ENCODE data around the gene C1QBP.
"Not testable (repeated sequence)": the region's sequence is repeated elsewhere in the genome, so short reads cannot be mapped to it uniquely, and the experiment has no call there.

Gene C1QBP

DNA sequence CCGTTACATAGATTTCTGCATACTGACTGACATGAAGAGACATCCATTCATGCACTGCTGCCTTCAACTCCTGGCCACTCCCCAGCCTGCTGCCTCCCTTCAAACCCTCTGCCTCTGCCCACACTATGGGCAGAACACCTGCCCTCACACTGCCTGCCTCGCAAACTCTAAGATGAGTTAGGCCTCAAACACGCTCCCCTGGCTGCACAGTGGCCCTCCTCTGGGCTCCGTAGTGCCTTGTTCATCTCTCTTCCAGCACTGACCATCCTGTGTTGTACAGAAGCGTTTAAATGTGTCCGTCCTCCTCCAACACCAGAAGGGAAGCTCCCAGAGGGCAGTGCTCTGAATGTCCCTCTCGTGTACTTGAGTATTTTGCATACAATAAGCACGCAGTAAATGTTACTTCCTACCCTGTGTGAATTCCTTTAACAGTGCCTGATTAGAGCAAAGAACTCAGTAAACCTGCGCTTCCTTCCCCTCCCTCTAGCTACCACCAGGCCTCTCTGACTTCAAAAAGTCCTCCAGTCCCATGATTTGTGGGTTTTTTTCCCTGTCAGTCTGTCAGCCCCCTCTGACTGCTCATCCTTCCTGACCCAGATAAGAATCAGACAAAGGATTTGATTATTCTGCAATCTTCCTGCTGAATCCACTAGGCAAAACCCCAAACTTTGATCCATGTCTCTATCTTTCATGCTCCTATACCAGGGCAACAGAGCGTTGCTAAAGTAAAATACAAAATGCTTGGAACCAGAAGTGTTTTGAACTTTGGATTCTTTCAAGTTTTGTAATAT is 26.0 kb upstream of the C1QBP start:
- no peak for TF ChIP-seq GATA1 (IDR thresholded peaks at IDR 0.05; ENCODE audit: low read depth, low read length)
- no peak for TF ChIP-seq POLR2A (IDR thresholded peaks at IDR 0.05; ENCODE audit: low read length)
- DNase-seq = no peak

DNA sequence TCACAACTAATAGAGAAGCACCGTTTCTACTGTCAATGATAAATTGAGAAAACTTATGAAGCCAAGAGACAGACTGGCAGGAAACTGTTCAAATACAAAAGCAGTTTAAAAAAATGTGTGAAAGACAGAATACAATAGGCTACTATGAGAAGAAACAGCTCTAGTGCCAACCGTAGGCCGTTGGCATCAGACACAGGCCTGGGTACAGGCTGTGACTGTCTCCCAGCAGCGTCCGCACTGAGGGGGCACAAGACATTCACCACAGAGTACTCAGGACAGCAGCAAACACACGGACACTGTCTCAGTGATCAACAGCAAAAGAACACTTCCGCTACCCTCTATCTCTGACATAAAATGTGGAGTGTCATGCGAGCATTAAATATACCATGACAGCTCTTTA is 7.8 kb upstream of the C1QBP start:
- no peak for TF ChIP-seq GATA1 (IDR thresholded peaks at IDR 0.05; ENCODE audit: low read depth, low read length)
- no peak for TF ChIP-seq POLR2A (IDR thresholded peaks at IDR 0.05; ENCODE audit: low read length)
- DNase-seq = no peak

DNA sequence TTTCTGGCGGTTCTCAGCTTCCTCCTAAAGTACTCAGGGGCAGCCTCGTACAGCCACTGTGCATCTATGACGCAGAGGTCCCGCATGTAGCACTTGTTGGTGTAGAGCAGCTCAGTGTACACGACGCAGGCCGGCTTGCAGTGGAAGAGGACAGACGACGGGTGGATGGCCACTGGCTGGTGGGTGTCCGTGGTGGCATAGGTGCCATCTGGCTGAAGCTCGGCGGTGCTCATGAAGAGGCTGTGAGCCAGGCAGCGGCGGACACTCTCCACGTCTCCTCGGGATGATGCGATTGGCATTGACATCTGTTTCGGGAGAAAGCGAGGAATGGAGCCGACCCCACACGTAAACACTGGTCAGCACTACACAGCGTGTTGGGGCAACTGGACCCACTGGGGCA is 5.3 kb upstream of the C1QBP start:
- no peak for TF ChIP-seq POLR2A (IDR thresholded peaks at IDR 0.05; ENCODE audit: low read length)
- TF ChIP-seq GATA1 (IDR thresholded peaks at IDR 0.05; ENCODE audit: low read depth, low read length) = no peak
- DNase-seq = no peak

DNA sequence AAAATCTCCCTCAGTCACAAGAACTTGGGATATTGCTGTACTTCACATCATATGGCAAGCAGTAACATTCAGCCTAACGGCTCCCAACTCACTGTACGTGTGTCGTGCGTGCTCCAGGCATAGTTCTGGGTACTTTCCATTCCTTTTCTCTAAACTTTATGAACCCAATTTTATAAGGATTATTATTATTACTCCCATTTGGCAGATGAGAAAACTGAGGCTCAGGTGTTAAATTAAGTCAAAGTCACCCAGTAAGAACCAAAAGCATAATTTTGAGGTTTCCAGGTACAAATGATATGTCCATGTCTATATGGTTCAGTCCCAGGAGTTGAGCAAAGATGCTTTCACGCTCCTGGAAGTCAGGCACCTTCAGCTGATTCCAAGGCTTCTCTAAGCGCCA is 4.8 kb upstream of the C1QBP start:
- DNase-seq = no peak
- TF ChIP-seq POLR2A (IDR thresholded peaks at IDR 0.05; ENCODE audit: low read length) (no peak), GATA1 (IDR thresholded peaks at IDR 0.05; ENCODE audit: low read depth, low read length) (no peak)

DNA sequence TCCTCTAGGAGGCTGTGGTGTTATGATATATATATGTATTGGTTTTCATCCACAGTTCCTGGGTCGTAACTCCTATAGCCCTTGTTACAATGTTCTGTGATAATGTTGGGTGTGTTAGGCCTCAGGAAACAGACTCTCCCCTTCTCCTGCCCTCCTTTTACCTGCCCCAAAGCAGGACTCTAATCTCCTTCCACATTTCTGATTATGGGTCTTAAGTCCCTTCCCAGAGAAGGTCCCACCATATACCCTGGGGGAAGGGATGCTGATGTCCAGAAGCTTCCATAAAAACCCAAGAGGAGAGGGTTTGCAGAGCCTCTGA is 450 bp upstream of the C1QBP start:
- no peak for DNase-seq
- no peak for TF ChIP-seq POLR2A (IDR thresholded peaks at IDR 0.05; ENCODE audit: low read length)
- TF ChIP-seq GATA1 (IDR thresholded peaks at IDR 0.05; ENCODE audit: low read depth, low read length) = no peak

DNA sequence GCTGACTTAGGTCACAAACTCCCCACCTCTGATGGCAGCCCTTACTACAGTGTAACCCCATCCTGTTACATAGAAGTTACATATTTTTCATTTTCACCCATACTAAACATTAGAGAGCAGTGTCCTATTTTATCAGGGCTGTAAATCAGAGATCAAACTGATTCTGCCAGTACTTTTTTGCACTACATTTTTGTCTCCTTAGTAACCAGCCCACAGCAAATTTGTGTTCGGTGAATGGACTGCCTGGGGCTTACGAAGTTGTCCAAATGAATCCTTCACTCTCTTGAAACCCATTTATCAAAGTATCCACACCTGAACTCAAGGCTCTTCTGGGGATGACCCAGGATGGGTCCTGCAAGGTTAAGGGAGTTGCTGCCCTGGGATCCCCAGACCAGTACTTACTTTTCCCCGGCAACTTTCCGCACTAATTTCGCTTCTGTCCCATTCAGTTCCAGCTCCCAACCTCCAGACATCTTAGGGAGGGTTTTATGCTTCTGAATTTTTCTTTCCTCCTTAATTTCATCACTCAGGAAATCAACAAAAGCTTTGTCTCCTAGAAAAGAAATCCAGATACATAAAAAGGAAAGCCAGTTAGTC is 1.1 kb downstream of the C1QBP start:
- peak; percentile 19 to 34 for DNase-seq
- TF ChIP-seq GATA1 (IDR thresholded peaks at IDR 0.05; ENCODE audit: low read depth, low read length) (no peak), POLR2A (IDR thresholded peaks at IDR 0.05; ENCODE audit: low read length) (no peak)

DNA sequence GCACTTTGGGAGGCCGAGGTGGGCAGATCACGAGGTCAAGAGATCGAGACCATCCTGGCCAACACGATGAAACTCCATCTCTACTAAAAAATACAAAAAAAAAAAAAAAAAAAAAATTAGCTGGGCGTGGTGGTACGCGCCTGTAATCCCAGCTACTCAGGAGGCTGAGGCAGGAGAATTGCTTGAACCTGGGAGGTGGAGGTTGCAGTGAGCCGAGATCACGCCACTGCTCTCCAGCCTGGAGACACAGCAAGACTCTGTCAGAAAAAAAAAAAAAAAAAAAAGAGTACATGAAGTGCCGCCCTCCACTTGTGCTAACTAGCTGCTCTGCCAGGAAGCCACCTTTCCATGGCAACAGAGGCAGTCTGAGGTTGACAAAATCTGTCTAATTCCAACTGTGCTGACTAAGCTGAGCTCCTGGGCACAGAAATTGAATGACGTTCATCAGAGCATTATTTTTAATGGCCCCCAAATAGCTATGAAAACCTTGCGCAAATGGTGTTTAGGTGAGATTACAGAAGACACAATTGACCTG is 3.1 kb downstream of the C1QBP start:
- not testable (repeated sequence) for DNase-seq

DNA sequence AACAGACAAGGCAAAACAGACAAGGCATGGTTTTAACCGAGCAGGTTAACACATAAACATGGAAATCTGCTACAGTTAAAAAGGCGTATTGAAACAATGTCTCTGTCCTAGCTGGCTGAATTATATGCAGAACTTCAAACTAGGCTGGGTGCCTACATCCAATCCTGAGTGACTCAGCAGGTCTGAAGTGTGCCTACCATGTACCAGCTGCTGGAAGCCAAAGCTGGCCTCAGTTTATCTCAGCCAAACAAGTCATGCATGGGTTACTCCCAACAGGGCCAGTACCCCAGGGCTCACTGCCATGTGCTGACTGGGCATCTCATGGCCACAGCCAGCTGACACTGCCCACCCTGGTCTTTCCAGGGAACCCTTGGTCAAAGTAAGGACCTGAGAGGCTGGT is 4.0 kb downstream of the C1QBP start:
- no peak for TF ChIP-seq POLR2A (IDR thresholded peaks at IDR 0.05; ENCODE audit: low read length)
- TF ChIP-seq GATA1 (IDR thresholded peaks at IDR 0.05; ENCODE audit: low read depth, low read length) = no peak
- no peak for DNase-seq

DNA sequence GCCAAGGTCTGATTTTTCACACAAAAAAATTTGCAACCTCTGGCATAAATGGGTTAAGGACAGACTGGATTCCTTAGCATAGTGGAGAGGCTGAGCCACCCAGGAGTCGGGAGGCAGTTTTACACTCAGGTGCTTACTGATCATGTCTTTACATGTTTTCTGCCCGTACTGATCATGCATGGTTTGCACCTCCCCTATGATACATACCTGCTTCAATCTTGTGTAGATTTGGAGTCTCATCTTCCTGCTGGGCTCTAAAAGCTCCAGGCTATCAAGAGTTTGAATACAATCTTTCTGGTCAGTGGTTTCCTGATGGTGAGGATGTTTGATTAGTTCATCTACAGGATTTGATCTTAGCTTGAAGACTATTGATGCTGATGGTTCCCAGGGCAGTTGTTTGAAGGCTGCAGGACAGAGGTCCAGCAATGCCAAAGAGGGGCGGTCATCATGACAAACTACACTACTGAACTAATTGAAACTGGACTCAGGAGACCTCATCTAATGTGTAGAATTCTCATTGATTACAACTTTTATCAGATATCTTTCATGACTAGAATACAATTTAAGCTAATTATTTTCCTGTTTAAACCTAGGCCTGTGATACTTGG is 6.9 kb downstream of the C1QBP start:
- TF ChIP-seq GATA1 (IDR thresholded peaks at IDR 0.05; ENCODE audit: low read depth, low read length) (no peak), POLR2A (IDR thresholded peaks at IDR 0.05; ENCODE audit: low read length) (no peak)
- no peak for DNase-seq

DNA sequence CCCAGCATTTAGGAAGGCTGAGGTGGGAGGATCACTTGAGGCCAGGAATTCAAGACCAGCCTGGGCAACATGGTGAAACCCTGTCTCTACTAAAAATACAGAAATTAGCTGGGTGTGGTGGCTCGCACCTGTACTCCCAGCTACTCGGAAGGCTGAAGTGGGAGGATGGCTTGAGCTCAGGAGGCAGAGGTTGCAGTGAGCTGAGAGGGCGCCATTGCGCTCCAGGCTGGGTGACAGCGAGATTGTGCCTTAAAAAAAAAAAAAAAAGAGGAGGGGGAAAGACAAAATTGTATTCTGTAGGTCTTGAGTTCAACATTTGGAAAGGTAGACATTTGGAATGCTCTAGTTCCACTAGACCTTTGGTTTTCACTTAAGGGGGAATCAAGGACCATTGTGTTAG is 7.7 kb downstream of the C1QBP start:
- not testable (repeated sequence) for DNase-seq

DNA sequence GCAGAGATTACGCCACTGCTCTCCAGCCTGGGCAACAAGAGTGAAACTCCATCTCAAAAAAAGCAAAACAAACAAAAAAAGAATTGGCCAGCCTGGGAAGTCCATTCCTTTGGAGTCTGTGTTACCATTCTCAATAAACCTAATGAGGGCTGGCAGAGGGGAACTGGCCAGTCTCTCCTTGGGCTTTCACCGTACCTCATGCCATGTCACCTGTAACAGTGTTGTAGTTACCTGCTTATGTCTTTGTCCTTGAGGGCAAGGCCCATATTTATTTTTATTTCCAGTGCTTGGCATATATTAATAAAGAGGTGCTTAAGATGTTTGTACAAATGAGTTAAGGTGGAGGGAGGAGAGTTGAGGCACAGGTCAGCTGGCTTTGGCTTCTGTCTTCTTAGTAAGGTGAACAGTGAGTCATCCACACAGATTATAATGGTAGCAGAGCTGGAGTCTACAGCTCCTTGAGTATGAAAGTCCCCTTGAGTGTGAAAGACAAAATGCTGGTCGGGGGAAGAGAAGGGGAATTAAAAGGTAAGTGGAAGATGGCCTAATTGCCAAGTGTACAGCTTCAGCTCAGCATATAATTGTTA is 8.4 kb downstream of the C1QBP start:
- DNase-seq = no peak
- TF ChIP-seq GATA1 (IDR thresholded peaks at IDR 0.05; ENCODE audit: low read depth, low read length) = no peak
- TF ChIP-seq POLR2A (IDR thresholded peaks at IDR 0.05; ENCODE audit: low read length) = no peak

DNA sequence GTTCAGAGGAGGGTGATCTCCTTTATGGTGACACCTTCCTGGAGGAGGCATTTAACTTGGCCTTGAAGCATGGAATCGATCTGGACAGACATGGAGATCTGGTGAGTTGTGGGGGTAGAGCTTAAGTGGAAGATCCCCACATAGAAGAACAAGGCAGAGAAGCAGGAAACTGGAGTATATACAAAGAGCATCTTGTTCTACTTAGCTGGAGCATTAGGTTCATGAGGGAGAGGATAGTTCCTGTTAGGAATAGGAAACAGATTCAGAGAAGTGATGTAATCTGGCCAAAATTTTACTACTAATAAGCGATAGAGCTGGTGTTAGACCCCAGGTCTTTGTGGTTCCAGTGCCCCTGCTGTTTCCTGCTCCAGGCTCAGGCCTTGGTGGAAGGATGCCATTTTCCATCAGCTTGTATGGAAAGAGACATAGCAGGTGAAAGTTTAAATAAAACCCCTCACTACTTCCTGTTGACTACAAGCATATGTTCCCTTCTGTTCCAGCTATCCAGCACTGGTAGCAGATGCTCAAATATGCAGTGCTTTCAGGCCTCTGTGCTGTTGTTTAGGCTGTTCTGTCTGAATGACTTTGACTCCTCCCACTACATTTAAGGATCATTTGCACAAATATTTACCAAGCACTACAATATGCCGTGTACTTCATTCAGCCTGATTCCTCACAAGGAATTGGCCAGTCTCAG is 9.6 kb downstream of the C1QBP start:
- no peak for DNase-seq
- TF ChIP-seq POLR2A (IDR thresholded peaks at IDR 0.05; ENCODE audit: low read length) = no peak
- no peak for TF ChIP-seq GATA1 (IDR thresholded peaks at IDR 0.05; ENCODE audit: low read depth, low read length)

DNA sequence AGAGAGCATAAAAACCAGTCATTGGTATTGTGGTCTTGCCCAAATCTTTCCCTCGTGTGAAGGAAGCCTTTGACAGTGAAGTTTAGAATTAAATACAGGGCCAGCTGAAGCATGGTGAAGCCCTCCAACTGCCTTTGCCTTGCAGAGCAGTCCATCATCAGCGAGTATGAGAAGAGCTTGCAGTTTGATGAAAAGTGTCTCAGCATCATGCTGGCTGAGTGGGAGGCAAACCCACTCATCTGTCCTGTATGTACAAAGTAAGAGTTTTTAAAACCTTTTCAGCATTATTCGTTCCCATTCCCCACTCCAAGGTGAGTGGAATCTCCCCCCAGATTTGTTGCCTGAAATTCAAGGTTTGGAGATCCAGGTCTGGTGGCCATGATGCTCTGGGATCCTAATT is 13.1 kb downstream of the C1QBP start:
- no peak for DNase-seq
- TF ChIP-seq POLR2A (IDR thresholded peaks at IDR 0.05; ENCODE audit: low read length) = no peak

DNA sequence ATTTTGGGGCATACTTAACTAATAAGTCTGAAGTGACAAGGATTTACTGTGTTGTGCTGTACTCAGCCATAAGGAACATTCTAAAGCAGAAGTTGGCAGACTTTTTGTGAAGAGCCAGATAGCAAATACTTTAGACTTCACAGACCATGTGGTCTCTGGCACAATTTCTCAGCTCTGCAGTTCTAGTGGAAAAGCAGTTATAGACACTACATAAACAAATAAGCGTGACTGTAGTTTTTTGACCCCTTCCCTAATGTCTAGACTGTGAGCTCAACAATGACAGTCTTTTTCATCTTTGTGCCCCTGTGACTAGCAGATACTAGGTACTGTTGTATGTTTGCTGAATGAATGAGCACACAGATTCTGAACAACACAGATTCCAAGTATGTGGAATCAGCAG is 14.0 kb downstream of the C1QBP start:
- TF ChIP-seq POLR2A (IDR thresholded peaks at IDR 0.05; ENCODE audit: low read length) (no peak), GATA1 (IDR thresholded peaks at IDR 0.05; ENCODE audit: low read depth, low read length) (no peak)
- no peak for DNase-seq
